Retinal pigment epithelial cell (primary cell): Measurements from ENCODE around the gene PSRC1.

Source experiments
- DNase-seq: peaks from one replicate; pipeline ENCODE4 v3.0.0-alpha.2; 2010; ENCODE audit warnings: low read depth
- H3K4me3 ChIP-seq: 2 replicates; pipeline ENCODE4 v1.5.1; 2011; ENCODE audit warnings: mild to moderate bottlenecking, low read length, control low read depth, moderate library complexity
- CTCF ChIP-seq: conservative IDR thresholded peaks from 2 replicates; pipeline ENCODE4 v1.5.1; 2011; ENCODE audit warnings: low read depth, low read length, control low read depth, inconsistent platforms

PSRC1 gene

DNA sequence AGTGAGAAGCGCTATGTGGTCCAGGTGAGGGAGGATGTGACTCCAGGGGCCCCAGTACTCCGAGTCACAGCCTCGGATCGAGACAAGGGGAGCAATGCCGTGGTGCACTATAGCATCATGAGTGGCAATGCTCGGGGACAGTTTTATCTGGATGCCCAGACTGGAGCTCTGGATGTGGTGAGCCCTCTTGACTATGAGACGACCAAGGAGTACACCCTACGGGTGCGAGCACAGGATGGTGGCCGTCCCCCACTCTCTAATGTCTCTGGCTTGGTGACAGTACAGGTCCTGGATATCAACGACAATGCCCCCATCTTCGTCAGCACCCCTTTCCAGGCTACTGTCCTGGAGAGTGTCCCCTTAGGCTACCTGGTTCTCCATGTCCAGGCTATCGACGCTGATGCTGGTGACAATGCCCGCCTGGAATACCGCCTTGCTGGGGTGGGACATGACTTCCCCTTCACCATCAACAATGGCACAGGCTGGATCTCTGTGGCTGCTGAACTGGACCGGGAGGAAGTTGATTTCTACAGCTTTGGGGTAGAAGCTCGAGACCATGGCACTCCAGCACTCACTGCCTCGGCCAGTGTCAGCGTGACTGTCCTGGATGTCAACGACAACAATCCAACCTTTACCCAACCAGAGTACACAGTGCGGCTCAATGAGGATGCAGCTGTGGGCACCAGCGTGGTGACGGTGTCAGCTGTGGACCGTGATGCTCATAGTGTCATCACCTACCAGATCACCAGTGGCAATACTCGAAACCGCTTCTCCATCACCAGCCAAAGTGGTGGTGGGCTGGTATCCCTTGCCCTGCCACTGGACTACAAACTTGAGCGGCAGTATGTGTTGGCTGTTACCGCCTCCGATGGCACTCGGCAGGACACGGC, 31.4 kb downstream of the PSRC1 start:
- TF ChIP-seq CTCF = no peak
- H3K4me3 ChIP-seq = no peak overlapping the region
- DNase-seq = no peak

- no peak for TF ChIP-seq CTCF
- DNase-seq = no peak
- peak overlapping the region; percentile 32 for H3K4me3 ChIP-seq
These were observed 32.3 kb downstream of the PSRC1 start for GRCh38 chr1:109250454-109251276.

DNA sequence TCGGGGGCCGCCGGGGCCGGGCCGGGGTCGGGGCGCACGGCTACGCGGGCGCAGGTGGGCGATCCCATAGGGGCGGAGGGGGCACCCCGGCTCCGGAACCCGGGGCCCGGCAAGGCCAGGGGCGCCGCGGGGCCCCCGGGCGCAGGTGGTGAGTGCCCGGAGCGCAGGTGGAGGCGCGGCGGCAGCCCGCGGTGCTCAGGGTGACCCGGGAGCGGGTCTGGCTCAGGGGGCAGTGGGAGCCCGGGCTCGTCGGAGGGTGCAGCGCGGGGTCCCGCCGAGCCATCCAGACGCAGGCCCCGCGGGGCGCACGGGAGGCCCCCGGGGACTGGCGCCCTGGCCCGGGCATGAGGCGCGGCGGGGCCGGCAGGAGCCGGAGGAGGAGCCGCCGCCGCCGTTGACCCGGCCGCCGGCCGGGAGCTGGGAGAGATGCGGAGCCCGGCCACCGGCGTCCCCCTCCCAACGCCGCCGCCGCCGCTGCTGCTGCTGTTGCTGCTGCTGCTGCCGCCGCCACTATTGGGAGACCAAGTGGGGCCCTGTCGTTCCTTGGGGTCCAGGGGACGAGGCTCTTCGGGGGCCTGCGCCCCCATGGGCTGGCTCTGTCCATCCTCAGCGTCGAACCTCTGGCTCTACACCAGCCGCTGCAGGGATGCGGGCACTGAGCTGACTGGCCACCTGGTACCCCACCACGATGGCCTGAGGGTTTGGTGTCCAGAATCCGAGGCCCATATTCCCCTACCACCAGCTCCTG, 33.1 kb downstream of the PSRC1 start:
- no peak for DNase-seq
- TF ChIP-seq CTCF = no peak
- peak overlapping the region; percentile 32 for H3K4me3 ChIP-seq

- no peak for DNase-seq
- TF ChIP-seq CTCF = no peak
- H3K4me3 ChIP-seq = peak within 1 kb of the TSS; percentile 32
These were observed 33.9 kb downstream of the PSRC1 start, which contains the start of gene CELSR2 for GRCh38 chr1:109248797-109249629. Gene CELSR2 (plus strand): TSS chr1:109249539. CDS start chr1:109250080, 541 bp downstream.

GRCh38 chr1:109248444-109248796, 34.5 kb downstream of the PSRC1 start:
- no peak overlapping the region for H3K4me3 ChIP-seq
- no peak for TF ChIP-seq CTCF
- no peak for DNase-seq
